RWPE1 (cell line): Measurements from ENCODE around the gene SBF1.
A peak's percentile ranks its signal among the peaks of the same experiment; 100 is the strongest.

ENCODE experiments used
- CTCF ChIA-PET: fragments of 350-600 bp; sonication (Branson Sonifier 250); formaldehyde crosslinking; extraction: SDS; loops from one replicate; lab custom pipeline; 2021; lab: Yijun Ruan, JAX
- POLR2A ChIA-PET: fragments of 400-600 bp; formaldehyde crosslinking; extraction: SDS; loops from one replicate; lab custom pipeline; 2020; ENCODE audit warnings: antibody characterized with exemption; ENCODE audit not compliant: low non-redundant PET; lab: Yijun Ruan, JAX
- DNase-seq: peaks from one replicate; pipeline ENCODE4 v3.0.0; 2012; ENCODE audit warnings: low spot score
- H3K27ac ChIP-seq: fragments of 450-650 bp; 2 replicates; pipeline ENCODE4 v1.5.1; 2017
- TF ChIP-seq, protein P1 (sequence below): fragments of 450-650 bp; conservative IDR thresholded peaks from 2 replicates; pipeline ENCODE4 v1.5.1; 2017; ENCODE audit warnings: low read depth, mild to moderate bottlenecking

Gene SBF1

DNA sequence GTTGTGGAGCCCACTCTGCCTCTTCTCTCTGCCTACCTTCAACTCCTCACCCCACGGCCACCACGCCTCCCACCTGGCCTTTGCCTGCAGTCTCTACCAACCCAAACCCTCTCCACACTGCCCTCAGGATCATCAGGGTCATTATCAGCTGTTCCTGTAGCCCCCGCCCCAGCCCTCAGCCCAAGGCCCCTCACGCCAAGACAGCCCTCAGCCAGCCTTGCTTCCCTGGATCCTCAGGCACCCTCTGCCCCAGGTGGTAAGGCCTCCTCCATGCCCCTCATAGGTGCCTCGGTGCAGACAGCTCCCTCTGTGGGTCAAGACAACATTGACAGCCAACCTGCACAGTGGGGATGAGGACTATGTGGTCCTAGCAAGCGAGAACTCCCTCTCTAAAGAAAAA, 1.7 kb downstream of the SBF1 start:
- TF ChIP-seq, protein P1, sequence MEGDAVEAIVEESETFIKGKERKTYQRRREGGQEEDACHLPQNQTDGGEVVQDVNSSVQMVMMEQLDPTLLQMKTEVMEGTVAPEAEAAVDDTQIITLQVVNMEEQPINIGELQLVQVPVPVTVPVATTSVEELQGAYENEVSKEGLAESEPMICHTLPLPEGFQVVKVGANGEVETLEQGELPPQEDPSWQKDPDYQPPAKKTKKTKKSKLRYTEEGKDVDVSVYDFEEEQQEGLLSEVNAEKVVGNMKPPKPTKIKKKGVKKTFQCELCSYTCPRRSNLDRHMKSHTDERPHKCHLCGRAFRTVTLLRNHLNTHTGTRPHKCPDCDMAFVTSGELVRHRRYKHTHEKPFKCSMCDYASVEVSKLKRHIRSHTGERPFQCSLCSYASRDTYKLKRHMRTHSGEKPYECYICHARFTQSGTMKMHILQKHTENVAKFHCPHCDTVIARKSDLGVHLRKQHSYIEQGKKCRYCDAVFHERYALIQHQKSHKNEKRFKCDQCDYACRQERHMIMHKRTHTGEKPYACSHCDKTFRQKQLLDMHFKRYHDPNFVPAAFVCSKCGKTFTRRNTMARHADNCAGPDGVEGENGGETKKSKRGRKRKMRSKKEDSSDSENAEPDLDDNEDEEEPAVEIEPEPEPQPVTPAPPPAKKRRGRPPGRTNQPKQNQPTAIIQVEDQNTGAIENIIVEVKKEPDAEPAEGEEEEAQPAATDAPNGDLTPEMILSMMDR, result no peak
- CTCF ChIA-PET, result no interaction called here
- DNase-seq, result no peak
- POLR2A ChIA-PET, result no interaction called here
- peak overlapping the region; percentile 87 for H3K27ac ChIP-seq

GRCh38 chr22:50471962-50472361, 2.9 kb downstream of the SBF1 start:
- CTCF ChIA-PET, result no interaction called here

DNA sequence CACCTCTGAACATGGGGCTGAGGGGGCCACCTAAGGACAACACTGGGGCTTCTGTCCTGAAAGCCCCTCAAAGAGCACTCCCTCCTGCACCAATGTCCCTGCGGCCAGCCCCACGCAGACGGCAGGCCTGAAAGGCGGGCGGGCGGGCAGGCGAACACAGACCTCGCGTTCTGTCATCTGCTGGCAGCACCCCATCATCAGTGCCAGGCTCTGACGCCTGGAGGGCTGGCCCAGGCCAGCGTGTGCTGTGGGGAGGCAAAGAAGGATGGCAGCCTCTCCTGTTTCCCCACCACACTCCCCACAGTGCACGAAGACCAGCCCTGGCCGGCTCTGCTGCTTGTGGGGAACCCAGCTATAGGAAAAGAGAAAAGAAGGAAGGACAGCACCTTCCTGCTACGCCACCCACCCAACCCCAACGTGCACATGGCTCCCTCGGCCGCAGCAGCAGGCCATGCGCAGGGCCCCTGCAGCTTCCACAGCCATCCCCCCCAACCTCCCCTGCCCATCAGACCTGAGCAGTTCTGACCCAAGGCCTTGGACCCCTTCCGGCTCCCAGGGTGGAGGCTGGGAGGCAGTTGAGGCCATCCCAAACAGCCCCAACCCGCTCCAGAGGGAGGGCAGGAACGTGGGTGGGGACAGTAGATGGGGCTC, 3.5 kb downstream of the SBF1 start:
- DNase-seq, result no peak
- H3K27ac ChIP-seq, result peak overlapping the region; percentile 87
- ChIA-PET CTCF (interaction anchor here (0.9 kb wide), 1 partner anchor 13 kb away, joined by 3 read pairs; no protein-coding TSS in a partner anchor), POLR2A (interaction anchor here (0.6 kb wide), 1 partner anchor 10 kb away, joined by 4 read pairs; the partner anchor contains the start of gene ADM2)
- TF ChIP-seq, protein P1, result no peak

More at GRCh38 chr22:50471962-50472361, 2.9 kb downstream of the SBF1 start:
- H3K27ac ChIP-seq, result peak overlapping the region; percentile 87
- POLR2A ChIA-PET, result interaction anchor here (0.6 kb wide), 1 partner anchor 10 kb away, joined by 4 read pairs; the partner anchor contains the start of gene ADM2
- no peak for DNase-seq
- TF ChIP-seq, protein P1, result no peak

- H3K27ac ChIP-seq, result peak overlapping the region; percentile 87
- POLR2A ChIA-PET, result no interaction called here
- TF ChIP-seq, protein P1, result no peak
- CTCF ChIA-PET, result interaction anchor here (0.8 to 0.9 kb wide), 2 partner anchors 13 to 70 kb away, joined by 3 read pairs; no protein-coding TSS in a partner anchor
- DNase-seq, result no peak
Observed at GRCh38 chr22:50470491-50470890, 4.3 kb downstream of the SBF1 start.

DNA sequence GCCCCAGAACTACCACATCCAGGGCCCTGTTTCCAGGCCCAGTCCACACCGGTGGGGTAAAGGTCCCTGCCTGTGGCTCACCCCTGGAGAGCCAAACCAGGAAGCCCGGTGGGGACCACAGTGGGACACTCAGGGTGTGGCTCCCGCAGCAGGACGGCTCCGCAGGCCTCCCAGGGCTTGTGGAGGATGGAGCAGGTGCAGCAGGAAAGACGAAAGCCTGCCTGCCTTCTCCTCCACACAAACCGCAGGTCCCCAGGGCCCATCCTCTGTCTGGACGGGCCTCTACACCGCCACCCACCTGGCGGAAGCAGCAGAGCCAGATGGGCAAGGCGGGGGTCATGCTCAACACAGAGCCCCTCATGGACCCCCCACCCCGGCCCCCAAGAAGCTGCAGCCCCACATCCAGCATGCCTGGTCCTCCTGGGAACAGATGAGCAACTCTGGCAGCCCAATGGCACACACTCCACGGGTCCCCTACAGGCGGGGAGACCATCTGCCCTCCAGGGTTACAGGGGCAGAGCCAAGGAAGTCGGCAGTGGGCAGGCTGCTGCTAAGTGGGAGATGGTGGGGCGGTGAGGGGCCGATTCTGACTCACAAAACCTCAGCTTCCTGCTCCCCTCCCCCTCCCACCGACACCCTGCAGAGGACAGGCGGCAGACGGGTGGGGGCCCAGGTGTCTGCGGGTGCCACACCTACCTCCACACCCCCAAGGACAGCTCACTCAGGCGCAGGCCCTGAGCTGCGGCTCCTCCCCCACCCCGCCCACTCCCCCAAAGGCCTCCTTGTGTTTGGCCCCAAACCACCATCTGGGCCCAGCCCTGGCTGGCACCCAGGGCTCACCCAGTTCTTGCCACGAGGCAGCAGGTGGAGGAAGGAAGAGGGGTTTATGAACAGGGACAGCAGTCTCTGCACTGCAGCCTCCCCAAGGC, 5.2 kb downstream of the SBF1 start:
- CTCF ChIA-PET, result interaction anchor here (0.8 kb wide), 1 partner anchor 69 kb away, joined by 3 read pairs; no protein-coding TSS in a partner anchor
- peak; percentile 72 for DNase-seq
- TF ChIP-seq, protein P1, result no peak
- POLR2A ChIA-PET, result no interaction called here
- peak overlapping the region; percentile 87 for H3K27ac ChIP-seq

DNA sequence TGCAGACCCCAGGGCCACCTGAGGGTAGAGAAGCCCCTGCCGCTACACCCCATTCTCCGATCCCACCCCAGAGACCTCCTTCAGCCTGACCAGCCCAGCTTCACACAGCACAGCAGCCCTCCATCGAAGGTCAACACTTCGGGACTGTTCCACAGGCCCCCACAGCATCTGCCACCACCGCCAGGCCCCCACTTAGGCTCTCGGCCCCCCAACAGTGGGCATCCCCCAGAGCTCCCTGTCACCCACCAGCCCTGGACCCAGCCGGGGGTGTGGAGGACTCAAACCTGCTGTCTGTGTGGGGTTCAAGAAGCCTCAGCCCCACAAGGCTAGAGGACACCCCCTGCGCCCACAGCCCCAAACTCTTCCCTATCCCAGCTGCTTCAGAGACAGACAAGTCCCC, 6.2 kb downstream of the SBF1 start:
- DNase-seq, result no peak
- CTCF ChIA-PET, result interaction anchor here (0.5 kb wide), 1 partner anchor 29 kb away, joined by 3 read pairs; no protein-coding TSS in a partner anchor
- POLR2A ChIA-PET, result no interaction called here
- H3K27ac ChIP-seq, result peak overlapping the region; percentile 87
- TF ChIP-seq, protein P1, result no peak
